WTC11 (cell line): ENCODE data around the gene MMGT1. TPM values are rescaled to one million over a fixed set of nuclear protein-coding genes. Genes with fewer than 3 reads are reported as not detected.

Experiments
- ATAC-seq: fragments of 200-7000 bp; cut with Tn5 transposase; 2 replicates; pipeline ENCODE4 v1.10.0; 2021; ENCODE audit warnings: mild to moderate bottlenecking, moderate library complexity
- CTCF ChIA-PET: fragments of 300-600 bp; sonication (Branson Sonifier 250); formaldehyde crosslinking; loops from one replicate; lab custom pipeline; 2021; ENCODE audit warnings: antibody characterized with exemption; lab: Charles Lee
- POLR2A ChIA-PET: fragments of 350-600 bp; sonication (Branson Sonifier 250); formaldehyde crosslinking; loops from one replicate; lab custom pipeline; 2021; ENCODE audit warnings: antibody characterized with exemption; lab: Charles Lee
- DNase-seq: peaks from one replicate; pipeline ENCODE4 v3.0.0; 2021; ENCODE audit warnings: low spot score
- H3K27ac Mint-ChIP-seq: 2 replicates; pipeline ENCODE4 v1.8.0; 2021; ENCODE audit warnings: mixed read lengths
- H3K27me3 Mint-ChIP-seq: 2 replicates; pipeline ENCODE4 v1.8.0; 2021; ENCODE audit warnings: low read depth, mild to moderate bottlenecking, moderate library complexity, mixed read lengths
- H3K36me3 Mint-ChIP-seq: 2 replicates; pipeline ENCODE4 v1.8.0; 2021; ENCODE audit warnings: mixed read lengths
- H3K4me1 Mint-ChIP-seq: 2 replicates; pipeline ENCODE4 v1.8.0; 2022; ENCODE audit warnings: mixed read lengths
- H3K4me3 Mint-ChIP-seq: 2 replicates; pipeline ENCODE4 v1.8.0; 2021; ENCODE audit warnings: mild to moderate bottlenecking, moderate library complexity, mixed read lengths
- H3K9me3 Mint-ChIP-seq: 2 replicates; pipeline ENCODE4 v1.8.0; 2021; ENCODE audit warnings: mixed read lengths
- ESRRA ChIP-seq: sonication (generic); formaldehyde crosslinking; IDR thresholded peaks from 2 replicates; pipeline ENCODE4 v1.8.1; 2022; ENCODE audit warnings: mild to moderate bottlenecking, missing genetic modification reagents, borderline replicate concordance
- GABPB1 ChIP-seq: sonication (generic); formaldehyde crosslinking; IDR thresholded peaks from 2 replicates; pipeline ENCODE4 v1.8.1; 2023; ENCODE audit warnings: mild to moderate bottlenecking, missing genetic modification reagents
- NR3C1 ChIP-seq: sonication (generic); formaldehyde crosslinking; conservative IDR thresholded peaks from 2 replicates; pipeline ENCODE4 v1.8.1; 2023; ENCODE audit warnings: low read depth, mild to moderate bottlenecking, missing genetic modification reagents
- OVOL2 ChIP-seq: fragments of 250-450 bp; sonication (Bioruptor Pico); IDR thresholded peaks from 2 replicates; pipeline ENCODE4 v1.9.0; 2021; ENCODE audit warnings: mild to moderate bottlenecking, borderline replicate concordance
- SMAD4 ChIP-seq: sonication (generic); formaldehyde crosslinking; IDR thresholded peaks from 2 replicates; pipeline ENCODE4 v1.8.0; 2022; ENCODE audit warnings: mild to moderate bottlenecking, missing genetic modification reagents
- TEAD1 ChIP-seq: sonication (generic); formaldehyde crosslinking; IDR thresholded peaks from 2 replicates; pipeline ENCODE4 v1.8.0; 2022; ENCODE audit warnings: mild to moderate bottlenecking, missing genetic modification reagents
- ZNF263 ChIP-seq: sonication (generic); formaldehyde crosslinking; IDR thresholded peaks from 2 replicates; pipeline ENCODE4 v1.8.1; 2022; ENCODE audit warnings: low read depth, mild to moderate bottlenecking, moderate library complexity, missing genetic modification reagents
- ZNF396 ChIP-seq: fragments of 250-450 bp; sonication (Bioruptor Pico); IDR thresholded peaks from 2 replicates; pipeline ENCODE4 v1.8.0; 2021; ENCODE audit warnings: mild to moderate bottlenecking, moderate library complexity, borderline replicate concordance
- ZNF671 ChIP-seq: fragments of 250-450 bp; sonication (Bioruptor Pico); IDR thresholded peaks from 2 replicates; pipeline ENCODE4 v1.8.0; 2021; ENCODE audit warnings: mild to moderate bottlenecking
- total RNA-seq: library from RNA; stranded (reverse); gene quantifications from 3 replicates; pipeline ENCODE4 v1.2.3, GENCODE V29; 2021
- TF ChIP-seq, protein P1 (sequence below): sonication (generic); formaldehyde crosslinking; IDR thresholded peaks from 2 replicates; pipeline ENCODE4 v1.8.1; 2023; ENCODE audit warnings: mild to moderate bottlenecking, missing genetic modification reagents, moderate library complexity
- TF ChIP-seq, protein P2 (sequence below): sonication (generic); formaldehyde crosslinking; conservative IDR thresholded peaks from 2 replicates; pipeline ENCODE4 v1.8.1; 2022; ENCODE audit warnings: mild to moderate bottlenecking, missing genetic modification reagents
- TF ChIP-seq, protein P3 (sequence below): sonication (generic); formaldehyde crosslinking; IDR thresholded peaks from 2 replicates; pipeline ENCODE4 v1.8.1; 2023; ENCODE audit warnings: mild to moderate bottlenecking, missing genetic modification reagents
- TF ChIP-seq, protein P4 (sequence below): fragments of 200-600 bp; IDR thresholded peaks from 2 replicates; pipeline ENCODE4 v1.8.0; 2022; ENCODE audit warnings: antibody characterized with exemption
- TF ChIP-seq, protein P5 (sequence below): sonication (generic); formaldehyde crosslinking; IDR thresholded peaks from 2 replicates; pipeline ENCODE4 v1.8.0; 2023; ENCODE audit warnings: mild to moderate bottlenecking, missing genetic modification reagents
- TF ChIP-seq, protein P6 (sequence below): sonication (generic); formaldehyde crosslinking; IDR thresholded peaks from 2 replicates; pipeline ENCODE4 v1.8.1; 2022; ENCODE audit warnings: mild to moderate bottlenecking, missing genetic modification reagents, moderate library complexity, borderline replicate concordance
- TF ChIP-seq, protein P7 (sequence below): fragments of 250-450 bp; sonication (Bioruptor Pico); IDR thresholded peaks from 2 replicates; pipeline ENCODE4 v1.9.0; 2021; ENCODE audit warnings: moderate library complexity, mild to moderate bottlenecking, inconsistent platforms, borderline replicate concordance

MMGT1 gene
- total RNA-seq, 1 experiment from 2014 or later = 15.4 TPM

DNA sequence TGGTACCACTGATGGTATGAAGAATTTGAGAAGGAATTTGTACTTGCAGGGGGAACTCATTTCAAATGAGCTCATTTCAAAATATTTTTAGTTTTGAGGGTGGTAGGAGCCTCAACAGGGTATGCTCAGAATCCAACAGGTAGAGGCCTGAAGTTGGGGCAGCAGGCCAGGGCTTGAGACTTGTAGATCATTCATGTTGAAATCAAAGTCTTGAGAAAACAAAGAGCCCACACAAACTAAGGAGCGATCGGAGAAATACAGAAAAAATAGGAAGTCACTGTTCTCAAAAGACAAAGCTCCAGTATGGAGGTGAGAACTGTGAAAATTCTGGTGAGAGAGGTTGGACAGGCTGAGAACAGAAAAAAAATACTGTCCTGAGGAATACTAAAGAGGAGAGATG lies 10.5 kb upstream of the MMGT1 start:
- H3K27ac Mint-ChIP-seq = peak overlapping the region; percentile 66; the same call in 1 of the 2 replicates
- DNase-seq = no peak
- peak overlapping the region; percentile 77 for H3K4me3 Mint-ChIP-seq
- H3K9me3 Mint-ChIP-seq = no peaks in the 10 kb centered on the region
- TF ChIP-seq, protein P1, sequence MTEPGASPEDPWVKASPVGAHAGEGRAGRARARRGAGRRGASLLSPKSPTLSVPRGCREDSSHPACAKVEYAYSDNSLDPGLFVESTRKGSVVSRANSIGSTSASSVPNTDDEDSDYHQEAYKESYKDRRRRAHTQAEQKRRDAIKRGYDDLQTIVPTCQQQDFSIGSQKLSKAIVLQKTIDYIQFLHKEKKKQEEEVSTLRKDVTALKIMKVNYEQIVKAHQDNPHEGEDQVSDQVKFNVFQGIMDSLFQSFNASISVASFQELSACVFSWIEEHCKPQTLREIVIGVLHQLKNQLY = no peak
- TF ChIP-seq, protein P2, sequence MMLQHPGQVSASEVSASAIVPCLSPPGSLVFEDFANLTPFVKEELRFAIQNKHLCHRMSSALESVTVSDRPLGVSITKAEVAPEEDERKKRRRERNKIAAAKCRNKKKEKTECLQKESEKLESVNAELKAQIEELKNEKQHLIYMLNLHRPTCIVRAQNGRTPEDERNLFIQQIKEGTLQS (CRISPR knock-in tag) = no peak
- TF ChIP-seq NR3C1 (CRISPR knock-in tag) (no peak), GABPB1 (CRISPR knock-in tag) (no peak), ZNF671 (CRISPR knock-in tag) (no peak), ZNF263 (CRISPR knock-in tag) (no peak), ESRRA (CRISPR knock-in tag) (no peak), ZNF396 (CRISPR knock-in tag) (no peak), SMAD4 (CRISPR knock-in tag) (no peak), OVOL2 (CRISPR knock-in tag) (no peak), TEAD1 (CRISPR knock-in tag) (no peak)
- TF ChIP-seq, protein P3, sequence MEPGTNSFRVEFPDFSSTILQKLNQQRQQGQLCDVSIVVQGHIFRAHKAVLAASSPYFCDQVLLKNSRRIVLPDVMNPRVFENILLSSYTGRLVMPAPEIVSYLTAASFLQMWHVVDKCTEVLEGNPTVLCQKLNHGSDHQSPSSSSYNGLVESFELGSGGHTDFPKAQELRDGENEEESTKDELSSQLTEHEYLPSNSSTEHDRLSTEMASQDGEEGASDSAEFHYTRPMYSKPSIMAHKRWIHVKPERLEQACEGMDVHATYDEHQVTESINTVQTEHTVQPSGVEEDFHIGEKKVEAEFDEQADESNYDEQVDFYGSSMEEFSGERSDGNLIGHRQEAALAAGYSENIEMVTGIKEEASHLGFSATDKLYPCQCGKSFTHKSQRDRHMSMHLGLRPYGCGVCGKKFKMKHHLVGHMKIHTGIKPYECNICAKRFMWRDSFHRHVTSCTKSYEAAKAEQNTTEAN (CRISPR knock-in tag) = no peak
- TF ChIP-seq, protein P4, sequence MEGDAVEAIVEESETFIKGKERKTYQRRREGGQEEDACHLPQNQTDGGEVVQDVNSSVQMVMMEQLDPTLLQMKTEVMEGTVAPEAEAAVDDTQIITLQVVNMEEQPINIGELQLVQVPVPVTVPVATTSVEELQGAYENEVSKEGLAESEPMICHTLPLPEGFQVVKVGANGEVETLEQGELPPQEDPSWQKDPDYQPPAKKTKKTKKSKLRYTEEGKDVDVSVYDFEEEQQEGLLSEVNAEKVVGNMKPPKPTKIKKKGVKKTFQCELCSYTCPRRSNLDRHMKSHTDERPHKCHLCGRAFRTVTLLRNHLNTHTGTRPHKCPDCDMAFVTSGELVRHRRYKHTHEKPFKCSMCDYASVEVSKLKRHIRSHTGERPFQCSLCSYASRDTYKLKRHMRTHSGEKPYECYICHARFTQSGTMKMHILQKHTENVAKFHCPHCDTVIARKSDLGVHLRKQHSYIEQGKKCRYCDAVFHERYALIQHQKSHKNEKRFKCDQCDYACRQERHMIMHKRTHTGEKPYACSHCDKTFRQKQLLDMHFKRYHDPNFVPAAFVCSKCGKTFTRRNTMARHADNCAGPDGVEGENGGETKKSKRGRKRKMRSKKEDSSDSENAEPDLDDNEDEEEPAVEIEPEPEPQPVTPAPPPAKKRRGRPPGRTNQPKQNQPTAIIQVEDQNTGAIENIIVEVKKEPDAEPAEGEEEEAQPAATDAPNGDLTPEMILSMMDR = no peak
- TF ChIP-seq, protein P5, sequence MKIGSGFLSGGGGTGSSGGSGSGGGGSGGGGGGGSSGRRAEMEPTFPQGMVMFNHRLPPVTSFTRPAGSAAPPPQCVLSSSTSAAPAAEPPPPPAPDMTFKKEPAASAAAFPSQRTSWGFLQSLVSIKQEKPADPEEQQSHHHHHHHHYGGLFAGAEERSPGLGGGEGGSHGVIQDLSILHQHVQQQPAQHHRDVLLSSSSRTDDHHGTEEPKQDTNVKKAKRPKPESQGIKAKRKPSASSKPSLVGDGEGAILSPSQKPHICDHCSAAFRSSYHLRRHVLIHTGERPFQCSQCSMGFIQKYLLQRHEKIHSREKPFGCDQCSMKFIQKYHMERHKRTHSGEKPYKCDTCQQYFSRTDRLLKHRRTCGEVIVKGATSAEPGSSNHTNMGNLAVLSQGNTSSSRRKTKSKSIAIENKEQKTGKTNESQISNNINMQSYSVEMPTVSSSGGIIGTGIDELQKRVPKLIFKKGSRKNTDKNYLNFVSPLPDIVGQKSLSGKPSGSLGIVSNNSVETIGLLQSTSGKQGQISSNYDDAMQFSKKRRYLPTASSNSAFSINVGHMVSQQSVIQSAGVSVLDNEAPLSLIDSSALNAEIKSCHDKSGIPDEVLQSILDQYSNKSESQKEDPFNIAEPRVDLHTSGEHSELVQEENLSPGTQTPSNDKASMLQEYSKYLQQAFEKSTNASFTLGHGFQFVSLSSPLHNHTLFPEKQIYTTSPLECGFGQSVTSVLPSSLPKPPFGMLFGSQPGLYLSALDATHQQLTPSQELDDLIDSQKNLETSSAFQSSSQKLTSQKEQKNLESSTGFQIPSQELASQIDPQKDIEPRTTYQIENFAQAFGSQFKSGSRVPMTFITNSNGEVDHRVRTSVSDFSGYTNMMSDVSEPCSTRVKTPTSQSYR = no peak
- TF ChIP-seq, all 79 proteins: peak for 0
- ChIA-PET POLR2A (no interaction called here), CTCF (no interaction called here)
- Mint-ChIP-seq H3K36me3 (no peaks in the 10 kb centered on the region), H3K4me1 (peaks cover 22% of the 10 kb centered on the region), H3K27me3 (peaks cover 2% of the 10 kb centered on the region; the same call in 1 of the 2 replicates)
- ATAC-seq = no peak

DNA sequence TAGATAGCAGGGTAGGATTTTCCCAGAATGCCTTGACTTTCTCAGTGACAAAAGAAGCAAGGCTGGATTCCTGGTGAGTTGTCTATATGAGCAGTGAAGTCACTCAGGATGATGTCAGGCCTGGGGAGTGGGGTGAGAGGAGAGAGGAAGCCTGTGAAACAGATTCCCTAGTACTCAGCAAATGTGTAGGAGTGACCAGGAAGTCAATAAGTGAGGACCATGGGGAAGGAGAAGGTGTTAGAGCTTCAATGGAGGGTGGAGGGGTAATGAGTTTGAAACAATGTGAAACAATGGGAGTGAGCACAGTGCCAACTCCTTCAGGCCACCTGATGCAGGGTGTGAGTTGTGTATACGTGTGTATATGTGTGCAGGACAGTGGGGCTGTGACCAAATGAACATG lies 9.1 kb upstream of the MMGT1 start:
- TF ChIP-seq OVOL2 (CRISPR knock-in tag) (no peak), TEAD1 (CRISPR knock-in tag) (no peak), ZNF396 (CRISPR knock-in tag) (no peak)
- TF ChIP-seq, protein P6, sequence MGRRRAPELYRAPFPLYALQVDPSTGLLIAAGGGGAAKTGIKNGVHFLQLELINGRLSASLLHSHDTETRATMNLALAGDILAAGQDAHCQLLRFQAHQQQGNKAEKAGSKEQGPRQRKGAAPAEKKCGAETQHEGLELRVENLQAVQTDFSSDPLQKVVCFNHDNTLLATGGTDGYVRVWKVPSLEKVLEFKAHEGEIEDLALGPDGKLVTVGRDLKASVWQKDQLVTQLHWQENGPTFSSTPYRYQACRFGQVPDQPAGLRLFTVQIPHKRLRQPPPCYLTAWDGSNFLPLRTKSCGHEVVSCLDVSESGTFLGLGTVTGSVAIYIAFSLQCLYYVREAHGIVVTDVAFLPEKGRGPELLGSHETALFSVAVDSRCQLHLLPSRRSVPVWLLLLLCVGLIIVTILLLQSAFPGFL (CRISPR knock-in tag) = no peak
- TF ChIP-seq, protein P7, sequence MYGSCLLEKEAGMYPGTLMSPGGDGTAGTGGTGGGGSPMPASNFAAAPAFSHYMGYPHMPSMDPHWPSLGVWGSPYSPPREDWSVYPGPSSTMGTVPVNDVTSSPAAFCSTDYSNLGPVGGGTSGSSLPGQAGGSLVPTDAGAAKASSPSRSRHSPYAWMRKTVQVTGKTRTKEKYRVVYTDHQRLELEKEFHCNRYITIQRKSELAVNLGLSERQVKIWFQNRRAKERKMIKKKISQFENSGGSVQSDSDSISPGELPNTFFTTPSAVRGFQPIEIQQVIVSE (CRISPR knock-in tag) = no peak
- Mint-ChIP-seq H3K27ac (no peak overlapping the region), H3K9me3 (no peaks in the 10 kb centered on the region), H3K4me3 (no peak overlapping the region), H3K36me3 (no peaks in the 10 kb centered on the region), H3K27me3 (peaks cover 4% of the 10 kb centered on the region; the same call in 1 of the 2 replicates), H3K4me1 (peaks cover 22% of the 10 kb centered on the region)
- POLR2A ChIA-PET = no interaction called here
- ATAC-seq (no peak), DNase-seq (no peak)
- CTCF ChIA-PET = no interaction called here
